SK-N-SH (cell line): ENCODE results near the gene CTSS. TPM values are rescaled to one million over a fixed set of nuclear protein-coding genes. Genes with fewer than 3 reads are reported as not detected.

ENCODE experiments used
- CTCF ChIA-PET: fragments of 300-600, 350-600 bp; formaldehyde crosslinking; extraction: SDS; loops from one replicate; lab custom pipeline; 2021; lab: Yijun Ruan, JAX
- POLR2A ChIA-PET: fragments of 350-600 bp; sonication (Branson Sonifier 250); formaldehyde crosslinking; extraction: SDS; loops from one replicate; lab custom pipeline; 2020; ENCODE audit warnings: antibody characterized with exemption, inconsistent platforms; lab: Yijun Ruan, JAX
- DNase-seq: peaks from one replicate; pipeline ENCODE4 v3.0.0; 2012
- H2AFZ ChIP-seq: fragments of 200-600 bp; sonication (generic); 2 replicates; pipeline ENCODE4 v1.8.1; 2016; ENCODE audit warnings: antibody characterized with exemption, mild to moderate bottlenecking, low read depth
- H3F3A ChIP-seq: fragments of 200-600 bp; sonication (generic); replicated peaks from 2 replicates; pipeline ENCODE3; 2016; ENCODE audit warnings: antibody characterized with exemption, mild to moderate bottlenecking; ENCODE audit not compliant: insufficient read depth
- H3K27ac ChIP-seq, 2 experiments: fragments of 200-500 bp in 1 of 2; fragments of 200-600 bp in 1 of 2; sonication (Bioruptor generic) in 1 of 2; sonication (generic), shearing (Covaris generic) in 1 of 2; 2 replicates each; pipeline versions ENCODE4 v1.5.1 to v1.6.1; 2014 to 2016; ENCODE audit warnings: low read depth in 2 of 2, inconsistent platforms in 1 of 2, low read length in 1 of 2, mild to moderate bottlenecking in 1 of 2, mixed read lengths in 1 of 2
- H3K27me3 ChIP-seq: fragments of 200-600 bp; sonication (generic), shearing (Covaris generic); 2 replicates; pipeline ENCODE4 v1.6.1; 2016; ENCODE audit warnings: mixed run types; ENCODE audit not compliant: insufficient read depth
- H3K36me3 ChIP-seq, 2 experiments: fragments of 200-500 bp in 1 of 2; fragments of 200-600 bp in 1 of 2; sonication (Bioruptor generic) in 1 of 2; sonication (generic) in 1 of 2; replicated peaks in 1 of 2; 2 replicates each; pipeline versions ENCODE3 to v1.5.1; 2014 to 2016; ENCODE audit warnings: low read length in 1 of 2, mild to moderate bottlenecking in 1 of 2; ENCODE audit not compliant: insufficient read depth in 2 of 2, control insufficient read depth in 1 of 2
- H3K4me1 ChIP-seq, 2 experiments: fragments of 200-500 bp in 1 of 2; fragments of 200-600 bp in 1 of 2; sonication (Bioruptor generic) in 1 of 2; sonication (generic), shearing (Covaris generic) in 1 of 2; 2 replicates each; pipeline versions ENCODE4 v1.5.1 to v1.6.1; 2014 to 2016; ENCODE audit warnings: low read depth in 1 of 2, low read length in 1 of 2, mixed run types in 1 of 2; ENCODE audit not compliant: insufficient read depth in 2 of 2, control insufficient read depth in 1 of 2
- H3K4me2 ChIP-seq: fragments of 200-600 bp; sonication (generic), shearing (Covaris generic); 2 replicates; pipeline ENCODE4 v1.6.1; 2017; ENCODE audit warnings: mixed run types
- H3K4me3 ChIP-seq, 2 experiments: fragments of 200-500 bp in 1 of 2; fragments of 200-600 bp in 1 of 2; sonication (Bioruptor generic) in 1 of 2; sonication (generic), shearing (Covaris generic) in 1 of 2; 2 replicates each; pipeline versions ENCODE4 v1.5.1 to v1.8.1; 2014 to 2016; ENCODE audit warnings: low read depth in 2 of 2, inconsistent platforms in 1 of 2, low read length in 1 of 2, mild to moderate bottlenecking in 1 of 2, mixed read lengths in 1 of 2, moderate library complexity in 1 of 2
- H3K79me2 ChIP-seq: fragments of 200-600 bp; sonication (generic); 2 replicates; pipeline ENCODE4 v1.8.1; 2017; ENCODE audit warnings: mild to moderate bottlenecking; ENCODE audit not compliant: insufficient read depth
- H3K9ac ChIP-seq: fragments of 200-600 bp; sonication (generic); 2 replicates; pipeline ENCODE4 v1.6.1; 2017; ENCODE audit warnings: mixed run types
- H3K9me2 ChIP-seq: fragments of 200-600 bp; sonication (generic); 2 replicates; pipeline ENCODE4 v1.6.1; 2017; ENCODE audit warnings: mixed run types
- H3K9me3 ChIP-seq: fragments of 200-600 bp; sonication (generic); 2 replicates; pipeline ENCODE4 v1.6.1; 2017; ENCODE audit warnings: mixed run types, mild to moderate bottlenecking, moderate library complexity
- H4K20me1 ChIP-seq: fragments of 200-600 bp; sonication (generic); 2 replicates; pipeline ENCODE4 v1.6.1; 2017; ENCODE audit warnings: mild to moderate bottlenecking, mixed run types; ENCODE audit not compliant: insufficient read depth
- ELF1 ChIP-seq: IDR thresholded peaks from 2 replicates; pipeline ENCODE4 v1.4.0; 2012
- EP300 ChIP-seq, 2 experiments: IDR thresholded peaks; 2 replicates each; pipeline versions ENCODE4 v1.4.0 to v1.6.1; 2012; ENCODE audit warnings: borderline replicate concordance in 1 of 2, low read depth in 1 of 2, low read length in 1 of 2
- EZH2phosphoT487 ChIP-seq: fragments of 200-600 bp; sonication (generic); IDR thresholded peaks from 2 replicates; pipeline ENCODE4 v1.6.1; 2017; ENCODE audit warnings: low read depth, mixed run types, mild to moderate bottlenecking, antibody characterized with exemption, moderate library complexity, borderline replicate concordance
- FOXJ3 ChIP-seq: sonication (generic); formaldehyde crosslinking; IDR thresholded peaks from 2 replicates; pipeline ENCODE4 v1.5.1; 2020; ENCODE audit warnings: mild to moderate bottlenecking, missing genetic modification reagents
- FOXM1 ChIP-seq: IDR thresholded peaks from 2 replicates; pipeline ENCODE4 v1.4.0; 2012; ENCODE audit warnings: low read depth, mild to moderate bottlenecking
- JUND ChIP-seq: IDR thresholded peaks from 2 replicates; pipeline ENCODE4 v1.4.0; 2012
- RXRA ChIP-seq: IDR thresholded peaks from 2 replicates; pipeline ENCODE4 v1.4.0; 2012; ENCODE audit warnings: low read depth, mild to moderate bottlenecking, borderline replicate concordance
- SIN3A ChIP-seq: IDR thresholded peaks from 2 replicates; pipeline ENCODE4 v1.6.1; 2012; ENCODE audit warnings: low read depth, mild to moderate bottlenecking, low read length, moderate library complexity, borderline replicate concordance
- TEAD4 ChIP-seq: IDR thresholded peaks from 2 replicates; pipeline ENCODE4 v1.4.0; 2012; ENCODE audit warnings: mild to moderate bottlenecking, borderline replicate concordance; ENCODE audit not compliant: insufficient read depth
- YY1 ChIP-seq: IDR thresholded peaks from 2 replicates; pipeline ENCODE4 v1.4.0; 2012; ENCODE audit warnings: low read depth, mild to moderate bottlenecking
- WGBS: methylation state at CpG from one replicate; pipeline ENCODE4 v1.1.6; 2017; ENCODE audit warnings: low lambda C conversion rate; 5-methylcytosine and 5-hydroxymethylcytosine counted together
- polyA plus RNA-seq, 3 experiments: library from polyadenylated mRNA; depleted of rRNA; stranded (reverse); fragments of >200 nt; gene quantifications; 2 replicates each; pipeline ENCODE4 v1.2.3, GENCODE V29; 2012
- TF ChIP-seq, protein P1 (sequence below): IDR thresholded peaks from 2 replicates; pipeline ENCODE4 v1.4.0; 2012; ENCODE audit warnings: low read depth, borderline replicate concordance
- TF ChIP-seq, protein P2 (sequence below): fragments of 200-600 bp; sonication (generic); IDR thresholded peaks from 2 replicates; pipeline ENCODE4 v1.6.1; 2017; ENCODE audit warnings: antibody characterized with exemption, mild to moderate bottlenecking, moderate library complexity
- TF ChIP-seq, protein P3 (sequence below): IDR thresholded peaks from 2 replicates; pipeline ENCODE4 v1.4.0; 2012; ENCODE audit warnings: low read depth, borderline replicate concordance
- TF ChIP-seq, protein P4 (sequence below): fragments of 150-350 bp; IDR thresholded peaks from 2 replicates; pipeline ENCODE4 v1.6.1; 2017; ENCODE audit warnings: antibody characterized with exemption, low read length, low read depth, borderline replicate concordance
- TF ChIP-seq, protein P5 (sequence below): fragments of 150-350 bp; IDR thresholded peaks from 2 replicates; pipeline ENCODE4 v1.6.1; 2016; ENCODE audit warnings: mild to moderate bottlenecking, low read depth, low read length
- TF ChIP-seq, protein P6 (sequence below): IDR thresholded peaks from 2 replicates; pipeline ENCODE4; 2012

Gene CTSS
- polyA plus RNA-seq, 1 of the 3 experiments (the other 2 are of a cell fraction) = 1.4 TPM

DNA sequence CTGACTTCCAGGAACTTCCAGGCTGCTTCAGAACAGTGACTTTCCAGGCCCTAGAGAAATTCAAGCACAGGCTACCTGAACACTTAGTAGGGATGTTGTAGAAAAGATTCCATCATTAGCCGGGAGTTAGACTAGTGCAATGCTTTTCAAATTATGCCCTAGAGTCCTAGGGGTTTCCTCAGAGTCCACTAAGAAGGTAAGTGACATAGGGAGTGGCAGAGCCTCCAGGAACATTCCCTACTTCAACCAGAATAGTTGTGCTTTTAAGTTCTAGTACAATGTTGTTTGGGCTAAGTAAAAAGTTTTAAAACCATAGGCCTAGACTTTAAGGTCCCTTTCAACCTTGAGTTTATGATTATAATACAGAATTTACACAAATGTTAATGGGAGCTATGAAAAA is 59.5 kb downstream of the CTSS start:
- no peak overlapping the region for H3K9ac ChIP-seq
- H3K4me2 ChIP-seq = no peak overlapping the region
- no peaks in the 10 kb centered on the region for H3K27me3 ChIP-seq
- no peaks in the 10 kb centered on the region for H3K36me3 ChIP-seq
- no peaks in the 10 kb centered on the region for H3K9me2 ChIP-seq
- no peaks in the 10 kb centered on the region for H3K4me1 ChIP-seq
- no peaks in the 10 kb centered on the region for H3F3A ChIP-seq
- H3K9me3 ChIP-seq = no peaks in the 10 kb centered on the region
- no peak overlapping the region for H2AFZ ChIP-seq
- H4K20me1 ChIP-seq = no peaks in the 10 kb centered on the region
- no peak for DNase-seq
- no peak overlapping the region for H3K4me3 ChIP-seq
- no peak for TF ChIP-seq ELF1
- no peak for TF ChIP-seq FOXJ3
- no peak for TF ChIP-seq YY1
- no peak for TF ChIP-seq RXRA
- no peak for TF ChIP-seq EP300 (IDR thresholded peaks at IDR 0.05; ENCODE audit: borderline replicate concordance in 1 of 2, low read depth in 1 of 2, low read length in 1 of 2)
- TF ChIP-seq, protein P1, sequence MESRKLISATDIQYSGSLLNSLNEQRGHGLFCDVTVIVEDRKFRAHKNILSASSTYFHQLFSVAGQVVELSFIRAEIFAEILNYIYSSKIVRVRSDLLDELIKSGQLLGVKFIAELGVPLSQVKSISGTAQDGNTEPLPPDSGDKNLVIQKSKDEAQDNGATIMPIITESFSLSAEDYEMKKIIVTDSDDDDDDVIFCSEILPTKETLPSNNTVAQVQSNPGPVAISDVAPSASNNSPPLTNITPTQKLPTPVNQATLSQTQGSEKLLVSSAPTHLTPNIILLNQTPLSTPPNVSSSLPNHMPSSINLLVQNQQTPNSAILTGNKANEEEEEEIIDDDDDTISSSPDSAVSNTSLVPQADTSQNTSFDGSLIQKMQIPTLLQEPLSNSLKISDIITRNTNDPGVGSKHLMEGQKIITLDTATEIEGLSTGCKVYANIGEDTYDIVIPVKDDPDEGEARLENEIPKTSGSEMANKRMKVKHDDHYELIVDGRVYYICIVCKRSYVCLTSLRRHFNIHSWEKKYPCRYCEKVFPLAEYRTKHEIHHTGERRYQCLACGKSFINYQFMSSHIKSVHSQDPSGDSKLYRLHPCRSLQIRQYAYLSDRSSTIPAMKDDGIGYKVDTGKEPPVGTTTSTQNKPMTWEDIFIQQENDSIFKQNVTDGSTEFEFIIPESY = no peak
- TF ChIP-seq, protein P2, sequence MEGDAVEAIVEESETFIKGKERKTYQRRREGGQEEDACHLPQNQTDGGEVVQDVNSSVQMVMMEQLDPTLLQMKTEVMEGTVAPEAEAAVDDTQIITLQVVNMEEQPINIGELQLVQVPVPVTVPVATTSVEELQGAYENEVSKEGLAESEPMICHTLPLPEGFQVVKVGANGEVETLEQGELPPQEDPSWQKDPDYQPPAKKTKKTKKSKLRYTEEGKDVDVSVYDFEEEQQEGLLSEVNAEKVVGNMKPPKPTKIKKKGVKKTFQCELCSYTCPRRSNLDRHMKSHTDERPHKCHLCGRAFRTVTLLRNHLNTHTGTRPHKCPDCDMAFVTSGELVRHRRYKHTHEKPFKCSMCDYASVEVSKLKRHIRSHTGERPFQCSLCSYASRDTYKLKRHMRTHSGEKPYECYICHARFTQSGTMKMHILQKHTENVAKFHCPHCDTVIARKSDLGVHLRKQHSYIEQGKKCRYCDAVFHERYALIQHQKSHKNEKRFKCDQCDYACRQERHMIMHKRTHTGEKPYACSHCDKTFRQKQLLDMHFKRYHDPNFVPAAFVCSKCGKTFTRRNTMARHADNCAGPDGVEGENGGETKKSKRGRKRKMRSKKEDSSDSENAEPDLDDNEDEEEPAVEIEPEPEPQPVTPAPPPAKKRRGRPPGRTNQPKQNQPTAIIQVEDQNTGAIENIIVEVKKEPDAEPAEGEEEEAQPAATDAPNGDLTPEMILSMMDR = no peak
- TF ChIP-seq, protein P3, sequence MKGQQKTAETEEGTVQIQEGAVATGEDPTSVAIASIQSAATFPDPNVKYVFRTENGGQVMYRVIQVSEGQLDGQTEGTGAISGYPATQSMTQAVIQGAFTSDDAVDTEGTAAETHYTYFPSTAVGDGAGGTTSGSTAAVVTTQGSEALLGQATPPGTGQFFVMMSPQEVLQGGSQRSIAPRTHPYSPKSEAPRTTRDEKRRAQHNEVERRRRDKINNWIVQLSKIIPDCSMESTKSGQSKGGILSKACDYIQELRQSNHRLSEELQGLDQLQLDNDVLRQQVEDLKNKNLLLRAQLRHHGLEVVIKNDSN = no peak
- TF ChIP-seq, protein P4, sequence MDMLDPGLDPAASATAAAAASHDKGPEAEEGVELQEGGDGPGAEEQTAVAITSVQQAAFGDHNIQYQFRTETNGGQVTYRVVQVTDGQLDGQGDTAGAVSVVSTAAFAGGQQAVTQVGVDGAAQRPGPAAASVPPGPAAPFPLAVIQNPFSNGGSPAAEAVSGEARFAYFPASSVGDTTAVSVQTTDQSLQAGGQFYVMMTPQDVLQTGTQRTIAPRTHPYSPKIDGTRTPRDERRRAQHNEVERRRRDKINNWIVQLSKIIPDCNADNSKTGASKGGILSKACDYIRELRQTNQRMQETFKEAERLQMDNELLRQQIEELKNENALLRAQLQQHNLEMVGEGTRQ = no peak
- TF ChIP-seq SIN3A = no peak
- no peak for TF ChIP-seq FOXM1
- TF ChIP-seq, protein P5, sequence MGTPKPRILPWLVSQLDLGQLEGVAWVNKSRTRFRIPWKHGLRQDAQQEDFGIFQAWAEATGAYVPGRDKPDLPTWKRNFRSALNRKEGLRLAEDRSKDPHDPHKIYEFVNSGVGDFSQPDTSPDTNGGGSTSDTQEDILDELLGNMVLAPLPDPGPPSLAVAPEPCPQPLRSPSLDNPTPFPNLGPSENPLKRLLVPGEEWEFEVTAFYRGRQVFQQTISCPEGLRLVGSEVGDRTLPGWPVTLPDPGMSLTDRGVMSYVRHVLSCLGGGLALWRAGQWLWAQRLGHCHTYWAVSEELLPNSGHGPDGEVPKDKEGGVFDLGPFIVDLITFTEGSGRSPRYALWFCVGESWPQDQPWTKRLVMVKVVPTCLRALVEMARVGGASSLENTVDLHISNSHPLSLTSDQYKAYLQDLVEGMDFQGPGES = no peak
- TF ChIP-seq, protein P6, sequence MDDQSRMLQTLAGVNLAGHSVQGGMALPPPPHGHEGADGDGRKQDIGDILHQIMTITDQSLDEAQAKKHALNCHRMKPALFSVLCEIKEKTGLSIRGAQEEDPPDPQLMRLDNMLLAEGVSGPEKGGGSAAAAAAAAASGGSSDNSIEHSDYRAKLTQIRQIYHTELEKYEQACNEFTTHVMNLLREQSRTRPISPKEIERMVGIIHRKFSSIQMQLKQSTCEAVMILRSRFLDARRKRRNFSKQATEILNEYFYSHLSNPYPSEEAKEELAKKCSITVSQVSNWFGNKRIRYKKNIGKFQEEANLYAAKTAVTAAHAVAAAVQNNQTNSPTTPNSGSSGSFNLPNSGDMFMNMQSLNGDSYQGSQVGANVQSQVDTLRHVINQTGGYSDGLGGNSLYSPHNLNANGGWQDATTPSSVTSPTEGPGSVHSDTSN = no peak
- TF ChIP-seq TEAD4 = no peak
- no peak for TF ChIP-seq EZH2phosphoT487
- no peak for TF ChIP-seq JUND
- no peaks in the 10 kb centered on the region for H3K79me2 ChIP-seq
- no peak overlapping the region for H3K27ac ChIP-seq
- ChIA-PET POLR2A (no interaction called here), CTCF (no interaction called here)
- WGBS = 83% methylated on average over 1 of the region's 1 CpG
